ENCODE data around the gene ADCY7. TPM values are rescaled to one million over a fixed set of nuclear protein-coding genes. Genes with fewer than 3 reads are reported as not detected.

ADCY7 gene
- total and polyA plus RNA-seq, 9 of the 15 experiments (the other 6 are each of a cell fraction or from before 2014, with no cell fraction given) = 2.3 to 108 (median 28.6) TPM

- TF ChIP-seq, protein P1, sequence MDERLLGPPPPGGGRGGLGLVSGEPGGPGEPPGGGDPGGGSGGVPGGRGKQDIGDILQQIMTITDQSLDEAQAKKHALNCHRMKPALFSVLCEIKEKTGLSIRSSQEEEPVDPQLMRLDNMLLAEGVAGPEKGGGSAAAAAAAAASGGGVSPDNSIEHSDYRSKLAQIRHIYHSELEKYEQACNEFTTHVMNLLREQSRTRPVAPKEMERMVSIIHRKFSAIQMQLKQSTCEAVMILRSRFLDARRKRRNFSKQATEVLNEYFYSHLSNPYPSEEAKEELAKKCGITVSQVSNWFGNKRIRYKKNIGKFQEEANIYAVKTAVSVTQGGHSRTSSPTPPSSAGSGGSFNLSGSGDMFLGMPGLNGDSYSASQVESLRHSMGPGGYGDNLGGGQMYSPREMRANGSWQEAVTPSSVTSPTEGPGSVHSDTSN (CRISPR knock-in tag; IDR thresholded peaks at IDR 0.05; ENCODE audit: low read depth) = no peak
- TF ChIP-seq, protein P1 (tag; conservative IDR thresholded peaks at IDR 0.05; ENCODE audit: low read depth) = no peak
- TF ChIP-seq HES1 (IDR thresholded peaks at IDR 0.05; ENCODE audit: low read depth) = peak; percentile 49; the same call in 1 of the 2 replicates
- TF ChIP-seq ZNF778 (CRISPR knock-in tag; IDR thresholded peaks at IDR 0.05) = no peak
- no peak for TF ChIP-seq ETS1 (conservative IDR thresholded peaks at IDR 0.05; ENCODE audit: control insufficient read depth, low read depth, low read length)
- no peak for TF ChIP-seq JUNB (CRISPR knock-in tag; conservative IDR thresholded peaks at IDR 0.05)
- no peak for TF ChIP-seq HOXB6 (CRISPR knock-in tag; IDR thresholded peaks at IDR 0.05; ENCODE audit: borderline replicate concordance)
- no peak for TF ChIP-seq SREBF1 (IDR thresholded peaks at IDR 0.05; ENCODE audit: borderline replicate concordance, low read depth, low read length)
- no peak for TF ChIP-seq L3MBTL2 (IDR thresholded peaks at IDR 0.05)
- no peak for TF ChIP-seq SAP30 (IDR thresholded peaks at IDR 0.05; ENCODE audit: borderline replicate concordance, insufficient read depth, low read depth, low read length, poor library complexity, severe bottlenecking)
- peak; percentile 65 for TF ChIP-seq SMARCE1 (IDR thresholded peaks at IDR 0.05)
- no peak for TF ChIP-seq EZH2 (IDR thresholded peaks at IDR 0.05; ENCODE audit: borderline replicate concordance, low read depth, low read length)
- TF ChIP-seq ATF7 (IDR thresholded peaks at IDR 0.05) = 0 out of 2 replicates have a peak, but pooled peaks have one; percentile 9
- TF ChIP-seq, protein P2, sequence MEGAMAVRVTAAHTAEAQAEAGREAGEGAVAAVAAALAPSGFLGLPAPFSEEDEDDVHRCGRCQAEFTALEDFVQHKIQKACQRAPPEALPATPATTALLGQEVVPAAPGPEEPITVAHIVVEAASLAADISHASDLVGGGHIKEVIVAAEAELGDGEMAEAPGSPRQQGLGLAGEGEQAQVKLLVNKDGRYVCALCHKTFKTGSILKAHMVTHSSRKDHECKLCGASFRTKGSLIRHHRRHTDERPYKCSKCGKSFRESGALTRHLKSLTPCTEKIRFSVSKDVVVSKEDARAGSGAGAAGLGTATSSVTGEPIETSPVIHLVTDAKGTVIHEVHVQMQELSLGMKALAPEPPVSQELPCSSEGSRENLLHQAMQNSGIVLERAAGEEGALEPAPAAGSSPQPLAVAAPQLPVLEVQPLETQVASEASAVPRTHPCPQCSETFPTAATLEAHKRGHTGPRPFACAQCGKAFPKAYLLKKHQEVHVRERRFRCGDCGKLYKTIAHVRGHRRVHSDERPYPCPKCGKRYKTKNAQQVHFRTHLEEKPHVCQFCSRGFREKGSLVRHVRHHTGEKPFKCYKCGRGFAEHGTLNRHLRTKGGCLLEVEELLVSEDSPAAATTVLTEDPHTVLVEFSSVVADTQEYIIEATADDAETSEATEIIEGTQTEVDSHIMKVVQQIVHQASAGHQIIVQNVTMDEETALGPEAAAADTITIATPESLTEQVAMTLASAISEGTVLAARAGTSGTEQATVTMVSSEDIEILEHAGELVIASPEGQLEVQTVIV (CRISPR knock-in tag; IDR thresholded peaks at IDR 0.05; ENCODE audit: borderline replicate concordance) = no peak
- no peak for TF ChIP-seq NR2C1 (IDR thresholded peaks at IDR 0.05)
- TF ChIP-seq NR2C1 (tag; IDR thresholded peaks at IDR 0.05) = no peak
- no peak for TF ChIP-seq DDX20 (tag; IDR thresholded peaks at IDR 0.05; ENCODE audit: low read depth)
Measured at GRCh38 chr16:50338371-50339231, 72.2 kb downstream of the ADCY7 start (continued).
